ENCODE data around the gene LRP2. TPM values are rescaled to one million over a fixed set of nuclear protein-coding genes. Genes with fewer than 3 reads are reported as not detected.

The LRP2 gene
- total and polyA plus RNA-seq, 10 of the 15 experiments (the other 5 are each of a cell fraction or from before 2014, with no cell fraction given), result 0.01 to 0.19 (median 0.06) TPM; not detected in 5

GRCh38 chr2:169077674-169078240, 284.6 kb downstream of the LRP2 start (continued):
- TF ChIP-seq, protein P1, sequence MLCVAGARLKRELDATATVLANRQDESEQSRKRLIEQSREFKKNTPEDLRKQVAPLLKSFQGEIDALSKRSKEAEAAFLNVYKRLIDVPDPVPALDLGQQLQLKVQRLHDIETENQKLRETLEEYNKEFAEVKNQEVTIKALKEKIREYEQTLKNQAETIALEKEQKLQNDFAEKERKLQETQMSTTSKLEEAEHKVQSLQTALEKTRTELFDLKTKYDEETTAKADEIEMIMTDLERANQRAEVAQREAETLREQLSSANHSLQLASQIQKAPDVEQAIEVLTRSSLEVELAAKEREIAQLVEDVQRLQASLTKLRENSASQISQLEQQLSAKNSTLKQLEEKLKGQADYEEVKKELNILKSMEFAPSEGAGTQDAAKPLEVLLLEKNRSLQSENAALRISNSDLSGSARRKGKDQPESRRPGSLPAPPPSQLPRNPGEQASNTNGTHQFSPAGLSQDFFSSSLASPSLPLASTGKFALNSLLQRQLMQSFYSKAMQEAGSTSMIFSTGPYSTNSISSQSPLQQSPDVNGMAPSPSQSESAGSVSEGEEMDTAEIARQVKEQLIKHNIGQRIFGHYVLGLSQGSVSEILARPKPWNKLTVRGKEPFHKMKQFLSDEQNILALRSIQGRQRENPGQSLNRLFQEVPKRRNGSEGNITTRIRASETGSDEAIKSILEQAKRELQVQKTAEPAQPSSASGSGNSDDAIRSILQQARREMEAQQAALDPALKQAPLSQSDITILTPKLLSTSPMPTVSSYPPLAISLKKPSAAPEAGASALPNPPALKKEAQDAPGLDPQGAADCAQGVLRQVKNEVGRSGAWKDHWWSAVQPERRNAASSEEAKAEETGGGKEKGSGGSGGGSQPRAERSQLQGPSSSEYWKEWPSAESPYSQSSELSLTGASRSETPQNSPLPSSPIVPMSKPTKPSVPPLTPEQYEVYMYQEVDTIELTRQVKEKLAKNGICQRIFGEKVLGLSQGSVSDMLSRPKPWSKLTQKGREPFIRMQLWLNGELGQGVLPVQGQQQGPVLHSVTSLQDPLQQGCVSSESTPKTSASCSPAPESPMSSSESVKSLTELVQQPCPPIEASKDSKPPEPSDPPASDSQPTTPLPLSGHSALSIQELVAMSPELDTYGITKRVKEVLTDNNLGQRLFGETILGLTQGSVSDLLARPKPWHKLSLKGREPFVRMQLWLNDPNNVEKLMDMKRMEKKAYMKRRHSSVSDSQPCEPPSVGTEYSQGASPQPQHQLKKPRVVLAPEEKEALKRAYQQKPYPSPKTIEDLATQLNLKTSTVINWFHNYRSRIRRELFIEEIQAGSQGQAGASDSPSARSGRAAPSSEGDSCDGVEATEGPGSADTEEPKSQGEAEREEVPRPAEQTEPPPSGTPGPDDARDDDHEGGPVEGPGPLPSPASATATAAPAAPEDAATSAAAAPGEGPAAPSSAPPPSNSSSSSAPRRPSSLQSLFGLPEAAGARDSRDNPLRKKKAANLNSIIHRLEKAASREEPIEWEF (IDR thresholded peaks at IDR 0.05; ENCODE audit: insufficient replicate concordance, low read depth, low read length), result no peak
- TF ChIP-seq ZNF622 (IDR thresholded peaks at IDR 0.05), result no peak
- TF ChIP-seq HCFC1 (IDR thresholded peaks at IDR 0.05; ENCODE audit: low read length), result no peak
- no peak for TF ChIP-seq IRF3 (IDR thresholded peaks at IDR 0.05)
- TF ChIP-seq ZNF24 (IDR thresholded peaks at IDR 0.05), result no peak
- no peak for TF ChIP-seq ZZZ3 (IDR thresholded peaks at IDR 0.05; ENCODE audit: control insufficient read depth, insufficient read length, low read depth)
- no peak for TF ChIP-seq RAD21 (IDR thresholded peaks at IDR 0.05; ENCODE audit: insufficient read depth, low read depth, low read length)
- TF ChIP-seq RCOR1 (conservative IDR thresholded peaks at IDR 0.05; ENCODE audit: low read depth, low read length), result no peak
- TF ChIP-seq DPF2 (IDR thresholded peaks at IDR 0.05), result no peak
- TF ChIP-seq ETV6 (conservative IDR thresholded peaks at IDR 0.05 in 1 of 2, IDR thresholded peaks at IDR 0.05 in 1 of 2; ENCODE audit: borderline replicate concordance in 1 of 2, low read depth in 1 of 2), result no peak
- no peak for TF ChIP-seq CHD2 (IDR thresholded peaks at IDR 0.05; ENCODE audit: borderline replicate concordance, low read depth, low read length)

Other genes with a start within 250 kb of the LRP2 start
- 2.0 and 2.2 TPM in 2 replicates for gene BBS5, start 117.0 kb upstream of the LRP2 start, total RNA-seq (2014; rRNA removed)
- 1.8 and 1.9 TPM in 2 replicates for gene BBS5, start 117.0 kb upstream of the LRP2 start, total RNA-seq (2014; rRNA removed; fragmentation: Illumina TruSeq; extraction: Trizol)
- gene BBS5, start 117.0 kb upstream of the LRP2 start, total RNA-seq (2021), result 1.8 and 2.5 TPM in 2 replicates
- 0.72 and 0.80 TPM in 2 replicates for gene BBS5, start 117.0 kb upstream of the LRP2 start, polyA plus RNA-seq (2011; rRNA removed)
- 0.74 and 1.1 TPM in 2 replicates for gene BBS5, start 117.0 kb upstream of the LRP2 start, polyA plus RNA-seq (2014; fragmentation: Illumina TruSeq; extraction: Trizol)
- under 1 TPM; 0.56 to 0.60 TPM for gene BBS5, start 117.0 kb upstream of the LRP2 start, polyA plus RNA-seq (2014; fragmentation: Nextera tagmentation; extraction: Ambion mirVana)
- gene BBS5, start 117.0 kb upstream of the LRP2 start, polyA plus RNA-seq (2014; rRNA removed), result 3.0 and 3.4 TPM in 2 replicates
- gene BBS5, start 117.0 kb upstream of the LRP2 start, polyA plus RNA-seq (2016; fragmentation: Nextera tagmentation; extraction: Ambion mirVana), result 1 to 10 TPM; 1.3 to 3.0 TPM
- gene KLHL41, start 147.2 kb upstream of the LRP2 start, total RNA-seq (2014; rRNA removed), result not detected in 2 replicates
- gene KLHL41, start 147.2 kb upstream of the LRP2 start, total RNA-seq (2014; rRNA removed; fragmentation: Illumina TruSeq; extraction: Trizol), result 0.05 and 0.13 TPM in 2 replicates
- 0.10 and 0.77 TPM in 2 replicates for gene KLHL41, start 147.2 kb upstream of the LRP2 start, total RNA-seq (2021)
- 0.04 and 0.10 TPM in 2 replicates for gene KLHL41, start 147.2 kb upstream of the LRP2 start, polyA plus RNA-seq (2011; rRNA removed)
- 0.03 and 0.33 TPM in 2 replicates for gene KLHL41, start 147.2 kb upstream of the LRP2 start, polyA plus RNA-seq (2014; fragmentation: Illumina TruSeq; extraction: Trizol)
- under 1 TPM in 1 of 2 experiments, not detected in 1; 0.04 TPM for gene KLHL41, start 147.2 kb upstream of the LRP2 start, polyA plus RNA-seq (2014; fragmentation: Nextera tagmentation; extraction: Ambion mirVana)
- gene KLHL41, start 147.2 kb upstream of the LRP2 start, polyA plus RNA-seq (2014; rRNA removed), result 0.09 TPM in 1 of 2 replicates, not detected in the other
- gene KLHL41, start 147.2 kb upstream of the LRP2 start, polyA plus RNA-seq (2016; fragmentation: Nextera tagmentation; extraction: Ambion mirVana), result under 1 TPM; 0.15 to 0.38 TPM
- 45.6 and 65.4 TPM in 2 replicates for gene FASTKD1, start 211.3 kb upstream of the LRP2 start, total RNA-seq (2014; rRNA removed)
- 73.4 and 74.3 TPM in 2 replicates for gene FASTKD1, start 211.3 kb upstream of the LRP2 start, total RNA-seq (2014; rRNA removed; fragmentation: Illumina TruSeq; extraction: Trizol)
- 53.5 and 54.6 TPM in 2 replicates for gene FASTKD1, start 211.3 kb upstream of the LRP2 start, total RNA-seq (2021)
- gene FASTKD1, start 211.3 kb upstream of the LRP2 start, polyA plus RNA-seq (2011; rRNA removed), result 76.1 and 136 TPM in 2 replicates
- gene FASTKD1, start 211.3 kb upstream of the LRP2 start, polyA plus RNA-seq (2014; fragmentation: Illumina TruSeq; extraction: Trizol), result 59.6 and 60.4 TPM in 2 replicates
- 10 to 100 TPM; 60.5 to 66.3 TPM for gene FASTKD1, start 211.3 kb upstream of the LRP2 start, polyA plus RNA-seq (2014; fragmentation: Nextera tagmentation; extraction: Ambion mirVana)
- 49.2 and 58.3 TPM in 2 replicates for gene FASTKD1, start 211.3 kb upstream of the LRP2 start, polyA plus RNA-seq (2014; rRNA removed)
- gene FASTKD1, start 211.3 kb upstream of the LRP2 start, polyA plus RNA-seq (2016; fragmentation: Nextera tagmentation; extraction: Ambion mirVana), result 10 to 100 TPM; 66.8 to 67.6 TPM
- 22.3 and 33.5 TPM in 2 replicates for gene PPIG, start 221.8 kb upstream of the LRP2 start, total RNA-seq (2014; rRNA removed)
- 81.1 and 83.0 TPM in 2 replicates for gene PPIG, start 221.8 kb upstream of the LRP2 start, total RNA-seq (2014; rRNA removed; fragmentation: Illumina TruSeq; extraction: Trizol)
- 53.5 and 59.1 TPM in 2 replicates for gene PPIG, start 221.8 kb upstream of the LRP2 start, total RNA-seq (2021)
- gene PPIG, start 221.8 kb upstream of the LRP2 start, polyA plus RNA-seq (2011; rRNA removed), result 58.4 and 98.3 TPM in 2 replicates
- 126 and 170 TPM in 2 replicates for gene PPIG, start 221.8 kb upstream of the LRP2 start, polyA plus RNA-seq (2014; fragmentation: Illumina TruSeq; extraction: Trizol)
- gene PPIG, start 221.8 kb upstream of the LRP2 start, polyA plus RNA-seq (2014; fragmentation: Nextera tagmentation; extraction: Ambion mirVana), result 100 to 1,000 TPM; 141 to 147 TPM
- gene PPIG, start 221.8 kb upstream of the LRP2 start, polyA plus RNA-seq (2014; rRNA removed), result 39.0 and 50.8 TPM in 2 replicates
- 100 to 1,000 TPM; 107 to 114 TPM for gene PPIG, start 221.8 kb upstream of the LRP2 start, polyA plus RNA-seq (2016; fragmentation: Nextera tagmentation; extraction: Ambion mirVana)

Data from GM12878 (cell line).